Epithelial cell of proximal tubule (primary cell): Measurements from ENCODE around the gene HMHB1. TPM values are rescaled to one million over a fixed set of nuclear protein-coding genes. Genes with fewer than 3 reads are reported as not detected.

Experiments
- DNase-seq: peaks from one replicate; pipeline ENCODE4 v3.0.0-alpha.2; 2011; ENCODE audit warnings: low read depth
- H3K4me3 ChIP-seq: 2 replicates; pipeline ENCODE4 v1.5.1; 2011; ENCODE audit warnings: low read depth, mild to moderate bottlenecking, low read length
- CTCF ChIP-seq: conservative IDR thresholded peaks from 2 replicates; pipeline ENCODE4 v1.5.1; 2012; ENCODE audit warnings: low read depth, mild to moderate bottlenecking, low read length
- total RNA-seq: library from RNA; depleted of rRNA; stranded (reverse); fragments of >200 nt; gene quantifications from 2 replicates; pipeline ENCODE4 v1.2.3, GENCODE V29; 2015

HMHB1 gene
- total RNA-seq, 1 donor from 2014 or later, result not detected

GRCh38 chr5:143771602-143772001 lies 40.4 kb upstream of the HMHB1 start:
- DNase-seq, result no peak
- no peak for TF ChIP-seq CTCF
- H3K4me3 ChIP-seq, result no peak overlapping the region

- DNase-seq, result no peak
- TF ChIP-seq CTCF, result no peak
- no peak overlapping the region for H3K4me3 ChIP-seq
Measured at GRCh38 chr5:143772621-143773020, 39.3 kb upstream of the HMHB1 start.

GRCh38 chr5:143775258-143775657 lies 36.7 kb upstream of the HMHB1 start:
- no peak for TF ChIP-seq CTCF
- no peak overlapping the region for H3K4me3 ChIP-seq
- DNase-seq, result peak; percentile 9

GRCh38 chr5:143776951-143777350 lies 35.0 kb upstream of the HMHB1 start:
- no peak overlapping the region for H3K4me3 ChIP-seq
- no peak for TF ChIP-seq CTCF
- DNase-seq, result no peak

- no peak for TF ChIP-seq CTCF
- DNase-seq, result no peak
Measured at GRCh38 chr5:143779506-143779905, 32.5 kb upstream of the HMHB1 start.

GRCh38 chr5:143781993-143782520 lies 29.9 kb upstream of the HMHB1 start:
- no peak overlapping the region for H3K4me3 ChIP-seq
- DNase-seq, result no peak
- no peak for TF ChIP-seq CTCF

More at GRCh38 chr5:143779506-143779905, 32.5 kb upstream of the HMHB1 start:
- no peak overlapping the region for H3K4me3 ChIP-seq

GRCh38 chr5:143782588-143783386 lies 29.2 kb upstream of the HMHB1 start:
- DNase-seq, result peak; percentile 6
- H3K4me3 ChIP-seq, result no peak overlapping the region
- TF ChIP-seq CTCF, result no peak
